Effector CD8-positive, alpha-beta T cell (primary cell): ENCODE data around the gene MTMR6.
"Not testable (repeated sequence)": the region's sequence is repeated elsewhere in the genome, so short reads cannot be mapped to it uniquely, and the experiment has no call there.

Experiments used
- DNase-seq: peaks from one replicate; lab custom pipeline; 2025; lab: John Stamatoyannopoulos, UW
- total RNA-seq, 4 experiments: gene quantifications; one replicate each; lab custom pipeline; 2026; lab: John Stamatoyannopoulos, UW

Gene MTMR6
- total RNA-seq: 68.4 to 92.0 (median 81.0) reads per million in 4 experiments

- peak; percentile 90 for DNase-seq
These were observed at the start of gene MTMR6 for GRCh38 chr13:25286969-25287961. TSS of gene MTMR6 (minus strand) at chr13:25287488. CDS start at chr13:25287247, 241 bp downstream.

- no peak for DNase-seq
These were observed 48.6 kb upstream of the MTMR6 start for GRCh38 chr13:25335856-25336255.

DNA sequence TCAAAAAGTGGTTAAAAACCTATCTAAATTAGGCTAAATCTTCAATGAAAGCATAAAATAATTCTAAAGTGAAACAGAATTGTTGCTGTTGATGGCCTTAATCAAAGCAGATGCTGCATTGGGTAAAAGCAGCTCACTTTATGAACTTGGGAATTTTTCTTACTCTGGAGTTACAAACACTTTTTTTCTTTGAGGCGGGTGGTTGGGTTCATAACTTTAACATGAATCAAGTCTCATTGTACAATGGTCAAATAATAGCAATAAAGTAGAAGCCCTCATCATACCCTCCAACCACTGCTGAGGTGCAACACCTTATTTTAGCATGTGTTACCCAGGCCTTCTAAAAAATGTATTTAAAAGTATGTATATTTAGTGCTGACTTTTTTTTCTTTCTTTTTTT is 43.3 kb upstream of the MTMR6 start:
- DNase-seq: no peak

DNA sequence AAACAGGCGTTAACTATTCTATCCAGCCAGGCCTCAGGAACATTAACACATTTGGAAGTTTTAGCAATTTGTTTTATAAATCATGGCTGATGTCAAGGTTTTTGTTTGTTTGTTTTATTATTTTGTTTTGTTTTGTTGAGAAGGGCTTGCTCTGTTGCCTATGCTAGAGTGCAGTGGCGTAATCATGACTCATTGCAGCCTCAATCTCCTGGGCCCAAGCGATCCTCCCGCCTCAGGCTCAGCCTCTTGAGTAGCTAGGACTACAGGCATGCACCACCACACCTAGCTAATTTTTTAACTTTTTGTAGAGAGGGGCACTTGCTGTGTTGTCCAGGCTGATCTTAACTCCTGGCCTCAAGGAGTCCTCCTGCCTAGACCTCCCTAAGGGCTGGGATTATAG is 42.4 kb upstream of the MTMR6 start:
- DNase-seq: no peak

GRCh38 chr13:25324100-25324499 is 36.8 kb upstream of the MTMR6 start:
- DNase-seq: no peak

GRCh38 chr13:25319771-25320170 is 32.5 kb upstream of the MTMR6 start:
- no peak for DNase-seq

DNA sequence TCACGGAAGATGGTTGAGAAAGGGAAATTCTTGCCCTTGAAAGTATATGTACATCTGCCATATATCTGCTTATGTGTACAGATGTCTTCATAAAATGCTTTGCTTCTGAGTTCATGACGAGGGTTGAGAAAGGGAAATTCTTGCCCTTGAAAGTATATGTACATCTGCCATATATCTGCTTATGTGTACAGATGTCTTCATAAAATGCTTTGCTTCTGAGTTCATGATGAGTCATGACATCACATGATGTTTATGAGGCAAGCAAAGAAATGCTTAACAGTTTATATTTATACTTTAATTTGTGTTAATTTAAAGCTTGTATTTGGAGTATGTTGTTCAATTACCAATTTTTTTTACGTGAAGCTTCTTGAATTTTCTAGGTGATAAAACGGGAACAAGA is 31.7 kb upstream of the MTMR6 start:
- DNase-seq: not testable (repeated sequence)

DNA sequence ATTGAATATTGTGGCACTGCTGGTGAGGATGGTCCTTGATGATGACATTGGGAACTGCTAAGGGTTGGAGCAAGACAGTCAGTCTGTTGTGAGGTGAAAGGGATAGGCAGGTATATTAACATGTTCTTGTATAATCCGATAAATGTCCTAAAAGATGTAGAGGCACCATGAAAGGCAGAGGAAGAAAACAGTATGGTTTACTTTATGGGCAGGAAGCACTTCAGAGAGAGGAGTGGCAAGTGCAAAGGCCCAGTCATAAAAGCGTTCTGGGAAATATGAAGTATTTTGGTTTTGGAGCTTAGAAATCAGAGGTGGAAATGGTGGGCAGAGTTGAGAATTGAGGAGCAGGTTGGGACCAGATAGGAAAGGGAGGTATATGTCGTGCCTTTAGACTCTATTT is 23.6 kb upstream of the MTMR6 start:
- no peak for DNase-seq

- DNase-seq: no peak
These were observed 19.6 kb upstream of the MTMR6 start for GRCh38 chr13:25306671-25307464.

DNA sequence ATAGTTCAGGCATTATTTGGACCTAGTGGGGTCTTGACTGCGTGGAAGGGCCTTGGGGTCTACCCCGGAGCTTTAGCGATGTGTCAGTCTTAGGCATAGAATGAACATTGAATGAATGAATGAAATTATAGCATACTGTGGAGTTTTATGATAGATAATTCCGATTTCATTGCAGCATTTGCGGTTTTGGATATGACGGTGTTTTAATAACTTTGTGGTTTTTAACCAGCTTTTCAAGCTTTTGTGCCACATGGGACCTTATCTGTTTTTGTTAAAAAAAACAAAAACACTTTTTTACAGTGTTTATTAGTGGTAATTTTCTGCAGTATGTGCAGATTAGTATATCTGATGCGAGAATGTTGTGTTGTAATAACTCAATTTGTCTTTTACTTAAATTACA is 14.8 kb upstream of the MTMR6 start:
- no peak for DNase-seq

DNA sequence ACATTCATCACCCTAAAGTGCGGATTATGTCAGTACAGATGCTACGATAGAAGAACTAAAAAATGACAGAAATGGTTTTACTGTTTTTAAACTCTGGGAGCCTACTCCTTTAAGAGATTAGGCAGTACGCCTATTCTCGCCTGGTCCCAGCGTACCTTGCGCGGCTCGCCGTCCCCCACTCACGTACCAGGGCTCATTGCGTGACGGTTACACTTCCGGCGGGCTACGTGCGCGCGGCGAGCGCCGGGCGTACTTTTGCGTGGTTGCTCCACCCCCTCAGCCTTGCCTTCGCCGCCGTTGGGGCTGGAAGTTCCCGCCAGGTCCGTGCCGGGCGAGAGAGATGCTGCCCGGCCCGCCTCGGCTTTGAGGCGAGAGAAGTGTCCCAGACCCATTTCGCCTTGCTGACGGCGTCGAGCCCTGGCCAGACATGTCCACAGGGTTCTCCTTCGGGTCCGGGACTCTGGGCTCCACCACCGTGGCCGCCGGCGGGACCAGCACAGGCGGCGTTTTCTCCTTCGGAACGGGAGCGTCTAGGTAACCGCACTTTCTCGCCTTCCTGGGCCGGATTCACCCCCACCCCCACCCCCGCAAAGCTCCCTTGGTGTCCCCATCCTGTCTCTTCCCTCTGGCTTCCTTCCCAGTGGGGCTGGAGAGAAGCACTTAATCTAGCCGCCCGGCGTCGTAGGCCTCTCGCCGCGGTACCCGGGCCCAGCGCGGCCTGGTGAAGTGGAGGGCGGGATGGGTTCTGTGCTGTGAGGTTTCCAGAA is 14.2 kb upstream of the MTMR6 start, which contains the start of gene NUP58:
Gene NUP58, plus strand, starts transcription at position 279 of the 767 bp plus-strand sequence. Its CDS starts 149 bp downstream, at position 428.
- peak; percentile 90 for DNase-seq

DNA sequence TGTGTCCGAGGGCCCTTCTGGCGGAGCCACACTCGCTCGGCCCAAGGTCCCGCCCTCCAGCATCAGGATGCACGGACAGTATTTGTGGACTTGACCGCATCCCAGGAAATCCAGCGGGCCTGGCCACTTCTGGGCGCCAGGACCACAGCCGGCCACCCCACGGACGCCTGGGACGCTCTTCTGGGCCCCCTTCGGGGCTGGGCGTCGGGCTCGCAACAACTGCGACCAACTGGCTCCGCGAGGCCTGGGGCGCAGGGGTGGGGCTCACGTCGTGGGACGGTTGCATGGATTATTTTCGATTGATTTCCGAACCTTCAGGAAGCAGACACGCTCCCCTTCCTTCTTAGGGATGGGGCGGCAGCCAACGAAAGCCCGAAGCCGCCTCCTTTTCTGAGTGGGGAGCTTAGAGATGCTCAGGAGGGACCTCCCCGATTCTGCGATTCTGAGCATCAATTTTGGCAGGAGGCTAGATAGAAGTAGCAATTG is 13.6 kb upstream of the MTMR6 start:
- DNase-seq: peak; percentile 29

DNA sequence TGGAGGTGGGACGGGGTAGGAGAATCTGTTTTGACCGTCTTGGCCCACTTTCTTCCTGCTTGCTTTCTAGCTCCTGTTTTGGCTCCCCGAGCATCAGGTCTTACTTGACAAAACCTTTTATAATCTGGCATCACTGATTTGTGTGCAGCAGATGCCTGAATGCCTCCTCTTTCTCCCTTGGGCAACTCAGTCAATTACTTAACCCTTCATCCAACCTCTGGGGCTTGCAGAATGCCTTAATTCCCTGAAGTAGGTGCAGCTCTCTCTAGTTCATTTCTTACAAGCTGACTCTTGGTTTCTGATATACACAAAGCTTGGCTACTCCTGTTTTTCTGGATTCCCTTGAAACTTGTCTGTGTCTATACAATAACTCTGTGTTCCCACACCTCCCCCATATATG is 8.4 kb upstream of the MTMR6 start:
- DNase-seq: no peak

- no peak for DNase-seq
These were observed 7.9 kb upstream of the MTMR6 start for GRCh38 chr13:25295228-25295627.

- DNase-seq: no peak
These were observed 5.0 kb upstream of the MTMR6 start for GRCh38 chr13:25292301-25292700.

DNA sequence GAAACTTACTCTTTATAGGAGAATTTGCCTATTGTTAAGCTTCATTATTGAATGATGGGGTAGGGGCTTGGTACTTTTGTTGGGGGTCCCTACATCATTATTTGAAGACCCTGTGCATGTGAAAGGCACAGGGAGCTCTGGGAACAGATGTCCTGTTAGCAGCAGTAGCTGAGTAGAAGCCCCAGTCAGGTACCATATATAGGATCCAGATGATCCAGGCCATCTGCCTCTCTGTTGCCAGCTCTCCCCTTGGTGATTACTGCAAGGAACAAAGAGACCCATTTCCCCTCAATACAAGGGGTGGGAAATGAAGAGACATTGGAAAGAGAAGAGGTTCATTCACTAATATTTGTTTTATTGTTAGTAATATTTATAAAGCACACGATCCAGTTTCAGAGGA is 4.4 kb upstream of the MTMR6 start:
- DNase-seq: no peak

- no peak for DNase-seq
These were observed 1.7 kb upstream of the MTMR6 start for GRCh38 chr13:25288966-25289365.

GRCh38 chr13:25286308-25286968 is 850 bp downstream of the MTMR6 start:
- DNase-seq: peak; percentile 6

GRCh38 chr13:25281935-25282332 is 5.4 kb downstream of the MTMR6 start:
- no peak for DNase-seq

DNA sequence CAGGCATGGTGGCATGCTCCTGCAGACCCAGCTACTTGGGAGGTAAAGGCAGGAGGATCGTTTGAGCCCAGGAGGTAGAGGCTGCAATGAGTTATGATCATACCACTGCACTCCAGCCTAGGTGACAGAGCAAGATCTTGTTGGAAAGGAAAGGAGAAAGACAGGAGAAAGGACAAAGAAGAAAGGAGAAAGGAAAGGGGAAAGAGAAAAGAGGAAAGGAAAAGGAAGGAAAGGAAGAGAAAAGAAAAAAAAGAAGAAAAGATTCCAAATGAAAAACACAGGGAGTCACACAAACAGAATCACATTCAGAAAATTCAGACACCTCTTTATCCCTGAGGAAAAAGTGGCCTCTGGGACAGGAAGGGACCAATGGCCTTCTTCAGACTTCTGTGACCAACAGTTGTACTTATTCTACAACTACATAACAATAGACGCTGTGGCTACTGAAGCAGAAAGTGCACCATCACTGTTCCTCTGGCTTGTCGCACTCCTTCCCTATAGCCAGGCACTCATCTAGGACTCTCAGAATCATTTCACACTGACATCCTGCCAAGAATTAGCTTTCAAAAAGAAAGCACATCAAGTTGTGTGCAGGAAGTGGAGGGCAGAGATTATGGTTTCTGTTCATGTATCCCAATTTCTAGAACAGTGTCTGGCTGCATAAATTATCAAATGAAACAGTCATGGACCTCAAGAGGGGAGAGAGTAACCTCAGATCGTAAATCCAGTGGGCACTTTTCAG is 5.9 kb downstream of the MTMR6 start:
- DNase-seq: no peak
